NCI-H2029 treated with DMSO at 0.1 percent for 48 hours (cell line): ENCODE results near the gene NIFK.
"Not testable (repeated sequence)": the region's sequence is repeated elsewhere in the genome, so short reads cannot be mapped to it uniquely, and the experiment has no call there.

Experiments used
- DNase-seq: peaks from one replicate; lab custom pipeline; 2025; lab: John Stamatoyannopoulos, UW

Gene NIFK

DNA sequence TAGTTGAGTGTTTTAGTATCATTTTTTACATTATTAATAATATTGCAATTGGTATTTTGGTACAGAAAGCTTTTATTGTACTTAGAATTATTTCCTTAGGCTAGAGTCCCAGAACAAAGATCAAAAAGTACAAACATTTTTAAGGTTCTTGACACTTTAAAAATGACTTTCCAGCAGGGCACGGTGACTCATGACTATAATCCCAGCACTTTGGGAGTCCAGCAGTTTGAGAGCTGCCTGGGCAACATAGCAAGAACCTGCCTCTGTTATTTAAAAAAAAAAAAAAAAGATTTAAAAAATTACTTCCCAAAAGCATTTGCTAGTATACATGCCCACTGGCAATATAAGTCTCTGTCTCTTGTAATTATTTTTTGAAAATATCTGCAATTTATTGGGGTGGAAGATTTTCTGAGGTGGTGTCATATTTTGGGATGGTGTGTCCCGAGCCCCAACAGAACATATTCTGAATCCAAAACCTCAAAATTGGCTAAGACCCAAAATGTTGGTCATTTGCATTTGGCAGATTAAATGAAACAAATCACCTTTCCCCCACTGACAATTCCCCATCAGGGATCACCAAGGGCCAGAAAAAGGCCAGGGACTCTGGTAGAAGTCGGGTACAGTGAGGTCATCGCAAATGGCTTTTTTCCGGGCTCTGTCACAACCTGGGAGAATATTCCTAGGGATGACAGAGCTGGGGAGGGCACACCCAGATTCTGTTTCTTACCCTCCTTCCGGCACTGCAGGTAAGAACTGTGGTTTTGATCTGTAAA, 42.1 kb downstream of the NIFK start:
- DNase-seq: no peak

DNA sequence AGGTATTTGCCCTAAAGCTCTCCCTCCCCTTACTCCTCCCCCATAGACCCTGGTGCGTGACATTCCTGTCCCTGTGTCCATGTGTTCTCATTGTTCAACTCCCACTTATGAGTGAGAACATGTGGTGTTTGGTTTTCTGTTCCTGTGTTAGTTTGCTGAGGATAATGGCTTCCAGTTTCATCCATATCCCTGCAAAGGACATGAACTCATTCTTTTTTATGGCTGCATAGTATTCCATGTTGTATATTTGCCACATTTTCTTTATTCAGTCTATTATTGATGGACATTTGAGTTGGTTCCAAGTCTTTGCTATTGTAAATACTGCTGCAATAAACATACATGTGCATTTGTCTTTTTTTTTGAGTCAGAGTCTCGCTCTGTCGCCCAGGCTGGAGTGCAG, 46.1 kb downstream of the NIFK start:
- not testable (repeated sequence) for DNase-seq

- DNase-seq: no peak
These were observed 46.6 kb downstream of the NIFK start for GRCh38 chr2:121690095-121690494.

- DNase-seq: peak; percentile 17
These were observed 47.3 kb downstream of the NIFK start for GRCh38 chr2:121689356-121689755.

GRCh38 chr2:121688820-121689219, 47.9 kb downstream of the NIFK start:
- DNase-seq: no peak

DNA sequence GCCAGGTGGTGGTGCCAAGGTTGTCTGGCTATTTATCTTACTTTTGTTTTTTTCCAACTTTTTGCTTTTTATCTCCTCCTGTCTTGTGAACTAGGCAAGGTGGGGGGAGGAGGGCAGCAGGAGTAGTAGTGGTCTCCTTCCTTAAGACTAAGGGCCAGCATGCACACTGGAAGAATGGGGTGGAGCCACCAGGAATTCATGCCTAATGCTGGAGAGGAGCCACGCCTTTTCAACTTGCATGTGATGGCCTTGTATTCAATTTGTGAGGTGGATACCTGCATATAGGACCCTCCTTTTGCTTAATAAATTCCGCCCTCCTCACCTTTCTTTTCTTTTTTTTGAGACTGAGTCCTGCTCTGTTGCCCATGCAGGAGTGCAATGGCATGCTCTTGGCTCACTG, 49.8 kb downstream of the NIFK start:
- DNase-seq: no peak

DNA sequence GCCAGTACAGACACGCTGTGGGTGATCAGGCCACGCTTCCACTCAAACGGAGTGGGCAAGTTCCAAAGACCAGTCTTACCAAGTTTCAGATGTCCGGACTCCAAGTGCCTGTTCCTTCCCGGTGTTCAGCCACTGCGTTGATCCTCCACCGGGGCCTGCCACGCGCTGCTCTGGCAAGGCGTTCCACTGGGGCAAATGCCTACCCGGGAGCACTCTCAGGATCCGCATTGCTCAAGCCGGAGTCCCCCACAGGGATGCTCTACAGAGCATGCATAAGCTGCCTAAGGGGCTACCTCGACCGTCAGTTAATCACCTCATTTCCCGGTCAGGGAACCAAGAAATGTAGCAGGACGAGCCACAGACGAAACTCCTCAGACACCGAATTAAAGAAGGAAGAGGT, 50.5 kb downstream of the NIFK start:
- no peak for DNase-seq

DNA sequence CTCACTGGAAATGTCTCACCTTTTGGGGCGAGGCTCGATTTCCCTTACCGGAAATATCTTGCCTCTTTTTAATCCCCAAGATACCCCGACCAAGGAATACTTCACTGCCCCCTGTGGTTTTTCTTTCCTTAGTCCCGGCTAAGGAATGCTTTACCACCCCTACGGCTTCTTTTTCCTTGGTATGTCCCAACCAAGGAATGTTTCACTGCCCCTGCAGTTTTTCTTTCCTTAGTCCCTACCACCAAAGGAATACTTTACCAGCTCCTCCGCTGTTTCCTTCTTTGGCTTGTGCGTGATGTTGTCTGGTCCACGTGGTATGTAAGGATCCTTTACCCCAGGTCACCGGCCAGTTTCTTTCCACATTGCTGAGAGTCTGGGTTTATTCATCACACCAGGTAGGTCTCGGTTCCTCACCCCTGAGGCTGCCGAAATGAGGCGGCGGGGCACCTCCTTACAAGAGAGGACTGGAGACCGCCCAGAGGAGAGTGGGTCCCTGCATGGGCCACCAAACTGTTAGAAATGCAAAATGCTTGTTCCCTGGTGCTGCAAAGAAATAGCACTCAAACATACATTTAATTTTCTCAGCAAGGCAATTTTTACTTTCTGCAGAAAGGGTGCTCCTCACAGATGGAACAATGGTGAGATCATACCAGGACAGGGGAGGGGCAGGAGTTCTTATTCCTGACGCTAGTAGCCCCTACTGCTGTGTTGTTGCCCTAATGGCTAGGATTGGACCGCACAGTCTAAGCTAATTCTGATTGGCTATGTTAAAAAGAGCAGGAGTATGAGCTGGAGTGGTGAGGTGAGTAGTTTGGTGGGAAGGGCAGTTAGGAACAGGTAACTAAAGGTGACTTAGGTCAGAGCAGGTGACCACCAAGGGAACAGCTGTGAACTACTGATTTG, 54.0 kb downstream of the NIFK start:
- DNase-seq: no peak

DNA sequence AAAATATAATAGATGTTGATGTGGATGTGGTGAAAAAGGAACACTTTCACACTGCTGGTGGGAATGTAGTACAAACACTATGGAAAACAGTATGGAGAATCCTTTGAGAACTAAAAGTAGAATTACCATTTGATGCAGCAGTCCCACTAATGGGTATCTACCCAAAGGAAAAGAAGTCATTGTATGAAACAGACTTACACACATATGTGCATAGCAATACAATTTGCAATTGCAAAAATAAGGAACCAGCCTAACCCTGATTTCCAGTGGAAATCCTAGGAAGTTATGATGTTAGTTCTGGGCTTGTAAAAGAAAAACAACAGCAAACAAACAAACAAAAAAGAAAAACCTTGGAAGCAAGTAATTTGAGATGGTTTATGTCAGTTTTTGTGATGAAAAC, 58.8 kb downstream of the NIFK start:
- DNase-seq: no peak
